Measurements from ENCODE around the gene ST6GALNAC1. TPM values are rescaled to one million over a fixed set of nuclear protein-coding genes. Genes with fewer than 3 reads are reported as not detected.

ST6GALNAC1 gene
- total RNA-seq, 4 donors from 2014 or later: 1.5 to 11.8 (median 3.2) TPM

DNA sequence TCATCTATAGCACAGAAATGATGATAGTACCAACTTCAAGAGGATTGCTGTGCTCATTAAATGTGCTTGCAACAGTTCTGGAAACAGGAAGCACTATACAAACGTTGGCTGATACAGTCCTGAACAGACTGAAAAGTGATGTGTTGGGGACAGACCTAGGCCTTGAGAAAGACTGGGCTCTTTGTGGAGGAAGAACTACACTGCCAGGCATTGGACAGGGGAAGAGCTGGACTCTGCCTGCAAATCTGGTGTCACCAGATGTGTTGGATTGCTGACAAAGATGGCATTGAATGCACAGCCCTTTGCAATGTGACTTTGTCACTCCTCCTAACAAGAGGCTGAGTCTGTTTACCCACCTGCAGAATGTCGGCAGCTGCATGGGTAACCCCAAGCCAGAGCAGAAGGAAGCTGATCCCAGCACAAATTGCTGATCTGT, 45.5 kb downstream of the ST6GALNAC1 start:
- no peak overlapping the region for H3K4me3 ChIP-seq
- no peaks in the 10 kb centered on the region for H3K9me3 ChIP-seq
- no peaks in the 10 kb centered on the region for H3K36me3 ChIP-seq
- intact Hi-C loops (cut with DNase I; ENCODE audit: low total_unique reads): no loop called here
- no peak overlapping the region for H3K27ac ChIP-seq
- DNase-seq: no peak
- TF ChIP-seq POLR2A (IDR thresholded peaks at IDR 0.05): no peak
- TF ChIP-seq, protein P1, sequence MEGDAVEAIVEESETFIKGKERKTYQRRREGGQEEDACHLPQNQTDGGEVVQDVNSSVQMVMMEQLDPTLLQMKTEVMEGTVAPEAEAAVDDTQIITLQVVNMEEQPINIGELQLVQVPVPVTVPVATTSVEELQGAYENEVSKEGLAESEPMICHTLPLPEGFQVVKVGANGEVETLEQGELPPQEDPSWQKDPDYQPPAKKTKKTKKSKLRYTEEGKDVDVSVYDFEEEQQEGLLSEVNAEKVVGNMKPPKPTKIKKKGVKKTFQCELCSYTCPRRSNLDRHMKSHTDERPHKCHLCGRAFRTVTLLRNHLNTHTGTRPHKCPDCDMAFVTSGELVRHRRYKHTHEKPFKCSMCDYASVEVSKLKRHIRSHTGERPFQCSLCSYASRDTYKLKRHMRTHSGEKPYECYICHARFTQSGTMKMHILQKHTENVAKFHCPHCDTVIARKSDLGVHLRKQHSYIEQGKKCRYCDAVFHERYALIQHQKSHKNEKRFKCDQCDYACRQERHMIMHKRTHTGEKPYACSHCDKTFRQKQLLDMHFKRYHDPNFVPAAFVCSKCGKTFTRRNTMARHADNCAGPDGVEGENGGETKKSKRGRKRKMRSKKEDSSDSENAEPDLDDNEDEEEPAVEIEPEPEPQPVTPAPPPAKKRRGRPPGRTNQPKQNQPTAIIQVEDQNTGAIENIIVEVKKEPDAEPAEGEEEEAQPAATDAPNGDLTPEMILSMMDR (IDR thresholded peaks at IDR 0.05): no peak
- H3K27me3 ChIP-seq: no peaks in the 10 kb centered on the region
- H3K4me1 ChIP-seq: peaks cover 0 to 6% of the 10 kb centered on the region in 2 donors

DNA sequence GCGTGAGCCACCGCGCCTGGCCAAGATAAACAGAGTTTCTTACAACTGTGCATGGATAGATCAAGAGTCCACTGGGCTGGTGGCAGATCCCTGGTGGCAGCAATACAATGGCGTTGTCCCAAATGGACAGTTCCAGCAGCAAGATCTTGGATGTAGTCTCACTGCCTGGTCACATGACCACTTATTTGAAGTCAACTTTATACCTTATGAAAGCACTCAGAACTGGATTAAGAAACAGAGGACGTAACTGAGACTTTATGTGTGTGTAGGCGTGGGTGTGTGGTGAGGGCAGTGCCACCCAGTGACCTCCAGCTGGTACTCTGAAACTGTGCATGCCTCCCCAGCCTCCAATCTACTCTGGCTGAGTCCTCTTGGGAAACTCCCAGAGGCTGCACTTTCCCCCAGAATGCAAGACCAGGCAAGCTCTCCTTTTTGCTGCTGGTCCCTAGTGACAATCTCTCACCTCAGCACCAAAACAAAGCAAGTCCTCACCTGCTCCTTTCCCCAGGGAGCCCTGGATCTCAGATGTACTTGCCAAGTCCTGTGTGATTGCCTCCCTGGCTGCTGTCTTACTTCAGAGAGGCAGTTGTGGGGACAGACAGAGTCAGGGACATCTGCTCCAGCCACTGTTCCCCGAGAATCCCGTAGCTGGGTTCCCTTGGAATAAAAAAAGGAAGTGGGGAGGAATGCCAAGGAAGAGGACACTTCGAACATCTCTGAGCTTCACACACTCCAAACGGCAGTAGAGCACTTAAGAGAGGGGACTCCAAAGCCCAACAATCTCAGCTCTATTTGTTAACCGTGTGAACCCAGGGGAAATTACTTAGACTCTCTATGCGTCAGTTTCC, 46.2 kb downstream of the ST6GALNAC1 start:
- peaks cover 0 to 6% of the 10 kb centered on the region in 2 donors for H3K4me1 ChIP-seq
- H3K9me3 ChIP-seq: no peaks in the 10 kb centered on the region
- no peak overlapping the region for H3K27ac ChIP-seq
- H3K27me3 ChIP-seq: no peaks in the 10 kb centered on the region
- H3K36me3 ChIP-seq: no peaks in the 10 kb centered on the region
- H3K4me3 ChIP-seq: no peak overlapping the region
- intact Hi-C loops (cut with DNase I; ENCODE audit: low total_unique reads): no loop called here
- TF ChIP-seq, protein P1 (IDR thresholded peaks at IDR 0.05): no peak
- TF ChIP-seq POLR2A (IDR thresholded peaks at IDR 0.05): no peak
- DNase-seq: no peak

DNA sequence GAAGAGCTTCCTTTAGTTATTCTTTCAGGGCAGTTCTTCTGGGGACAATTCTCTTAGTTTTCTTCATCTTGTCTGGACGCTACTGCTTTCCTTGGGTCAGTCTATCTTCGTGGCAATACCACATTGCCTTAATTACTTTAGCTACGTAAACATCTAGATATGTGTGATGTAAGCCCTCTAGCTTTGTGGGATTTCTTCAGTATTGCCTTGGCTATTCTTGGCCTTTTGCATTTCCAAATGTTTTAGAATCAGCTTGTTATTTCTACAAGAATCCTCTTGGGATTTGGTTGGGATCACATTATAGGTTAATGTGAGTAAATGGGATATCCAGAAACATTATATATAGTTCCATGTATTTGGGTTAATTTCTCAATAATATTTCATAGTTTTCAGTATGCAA, 48.9 kb downstream of the ST6GALNAC1 start:
- intact Hi-C loops (cut with DNase I; ENCODE audit: low total_unique reads): no loop called here
- Histone ChIP-seq H3K4me1 (no peaks in the 10 kb centered on the region), H3K27ac (no peak overlapping the region), H3K4me3 (no peak overlapping the region), H3K36me3 (no peaks in the 10 kb centered on the region), H3K27me3 (no peaks in the 10 kb centered on the region), H3K9me3 (no peaks in the 10 kb centered on the region)
- TF ChIP-seq, protein P1 (IDR thresholded peaks at IDR 0.05): no peak
- no peak for TF ChIP-seq POLR2A (IDR thresholded peaks at IDR 0.05)
- no peak for DNase-seq

DNA sequence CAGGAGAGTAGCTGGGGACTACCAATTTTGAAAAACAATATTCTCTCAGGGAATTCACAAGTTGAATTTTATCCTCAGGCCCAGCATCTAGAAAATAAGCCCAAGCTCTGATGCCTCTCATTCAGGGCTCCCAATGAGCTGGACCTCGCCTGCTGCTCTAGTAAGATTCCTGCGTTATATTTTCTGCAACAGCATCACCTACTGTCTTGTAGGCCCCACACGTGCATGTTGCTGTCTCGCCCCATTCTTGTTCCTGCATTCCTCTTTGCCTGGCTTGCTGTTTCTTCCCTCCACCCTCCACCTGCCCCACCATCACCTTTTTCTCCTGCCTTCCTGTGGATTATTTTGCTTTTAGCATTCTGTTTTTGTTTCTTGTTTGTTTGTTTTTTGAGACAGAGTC, 49.6 kb downstream of the ST6GALNAC1 start:
- Histone ChIP-seq H3K9me3 (no peaks in the 10 kb centered on the region), H3K36me3 (no peaks in the 10 kb centered on the region), H3K27ac (no peak overlapping the region), H3K27me3 (no peaks in the 10 kb centered on the region), H3K4me3 (no peak overlapping the region), H3K4me1 (no peaks in the 10 kb centered on the region)
- no peak for DNase-seq
- no peak for TF ChIP-seq POLR2A (IDR thresholded peaks at IDR 0.05)
- intact Hi-C loops (cut with DNase I; ENCODE audit: low total_unique reads): no loop called here

DNA sequence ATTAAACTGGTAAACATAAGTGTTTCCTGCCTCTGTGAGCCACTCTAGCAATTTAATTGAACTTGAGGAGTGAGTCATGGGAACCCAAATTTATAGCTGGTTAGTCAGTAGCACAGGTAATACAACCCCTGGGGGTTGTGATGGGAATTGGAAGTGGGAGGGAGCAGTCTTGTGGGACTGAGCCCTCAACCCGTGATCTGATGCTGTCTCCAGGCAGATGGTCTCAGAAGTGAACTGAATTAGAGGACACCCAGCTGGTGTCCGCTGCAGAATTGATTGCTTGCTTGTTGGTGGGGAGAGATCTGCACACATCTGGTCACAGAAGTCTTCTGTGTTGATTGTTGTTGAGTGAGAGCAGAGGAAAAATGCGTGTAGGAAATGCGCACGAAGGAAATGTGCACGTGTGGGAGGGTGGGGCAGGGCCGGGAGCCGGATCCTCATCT, 50.2 kb downstream of the ST6GALNAC1 start:
- intact Hi-C loops (cut with DNase I; ENCODE audit: low total_unique reads): no loop called here
- Histone ChIP-seq H3K27me3 (no peaks in the 10 kb centered on the region), H3K4me1 (no peaks in the 10 kb centered on the region), H3K4me3 (no peak overlapping the region), H3K36me3 (no peaks in the 10 kb centered on the region), H3K27ac (no peak overlapping the region), H3K9me3 (no peaks in the 10 kb centered on the region)
- TF ChIP-seq POLR2A (IDR thresholded peaks at IDR 0.05): no peak
- TF ChIP-seq, protein P1 (IDR thresholded peaks at IDR 0.05): no peak
- no peak for DNase-seq
